ENCODE measurements around the gene VOPP1.

Gene VOPP1

GRCh38 chr7:55477781-55478374 lies 94.4 kb downstream of the VOPP1 start:
- no peak overlapping the region for H3K4me3 ChIP-seq (replicated peaks in 1 of 2; ENCODE audit: low read depth in 2 of 2, low read length in 2 of 2)
- peak; percentile 54 to 82 for DNase-seq (ENCODE audit: low read depth in 2 of 2)
- TF ChIP-seq CTCF (IDR thresholded peaks at IDR 0.05; ENCODE audit: low read depth, low read length), result no peak

DNA sequence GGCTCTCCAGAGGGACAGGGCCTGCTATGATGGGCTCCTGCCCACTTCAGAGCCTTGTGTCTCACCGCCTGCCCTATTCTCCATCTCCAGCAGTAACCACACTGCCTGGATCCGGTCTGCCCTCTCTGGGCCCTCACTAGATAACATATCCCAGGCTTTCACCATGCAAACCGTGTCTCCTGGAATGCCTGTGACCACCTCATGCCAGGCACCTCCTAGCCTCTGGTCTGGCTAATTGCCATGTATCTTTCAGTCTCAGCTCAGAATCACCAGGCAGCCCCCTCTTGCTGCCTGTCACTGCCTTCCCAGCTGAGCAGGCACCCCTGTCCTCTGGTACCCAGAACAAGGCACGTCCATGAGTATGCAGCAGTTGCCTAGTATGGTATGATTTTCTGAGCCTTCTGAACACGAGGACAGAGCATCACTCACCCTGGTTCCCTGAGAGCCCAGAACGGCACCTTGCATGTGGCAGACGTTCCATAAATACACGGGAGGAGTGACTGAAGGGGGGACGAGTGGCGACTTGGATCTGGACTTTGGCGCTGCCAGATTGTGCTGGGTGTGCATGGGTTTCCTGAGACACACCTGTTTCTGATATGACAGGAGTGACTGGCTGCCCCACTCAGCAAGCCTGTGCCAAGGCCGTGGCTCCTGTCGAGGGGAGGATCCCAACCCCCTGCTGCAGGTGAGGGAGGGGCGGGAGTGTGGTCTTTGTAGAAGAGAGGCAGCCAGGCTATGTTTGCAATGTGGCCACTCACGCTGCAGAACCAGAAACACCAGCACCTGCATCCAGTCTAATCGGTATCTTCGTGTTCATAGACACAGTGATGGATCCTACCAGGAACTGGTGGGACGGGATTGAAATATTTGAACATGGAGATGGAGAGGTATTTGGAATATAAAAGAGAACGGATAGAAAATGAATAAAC lies 95.2 kb downstream of the VOPP1 start:
- H3K4me3 ChIP-seq (replicated peaks in 1 of 2; ENCODE audit: low read depth in 2 of 2, low read length in 2 of 2), result no peak overlapping the region
- DNase-seq (ENCODE audit: low read depth in 2 of 2), result no peak
- no peak for TF ChIP-seq CTCF (IDR thresholded peaks at IDR 0.05; ENCODE audit: low read depth, low read length)

GRCh38 chr7:55475855-55476803 lies 96.2 kb downstream of the VOPP1 start:
- no peak for TF ChIP-seq CTCF (IDR thresholded peaks at IDR 0.05; ENCODE audit: low read depth, low read length)
- peak; percentile 29 to 62 for DNase-seq (ENCODE audit: low read depth in 2 of 2)
- H3K4me3 ChIP-seq (replicated peaks in 1 of 2; ENCODE audit: low read depth in 2 of 2, low read length in 2 of 2), result no peak overlapping the region

- no peak for DNase-seq (ENCODE audit: low read depth in 2 of 2)
- H3K4me3 ChIP-seq (replicated peaks in 1 of 2; ENCODE audit: low read depth in 2 of 2, low read length in 2 of 2), result no peak overlapping the region
Observed at GRCh38 chr7:55474944-55475854, 97.1 kb downstream of the VOPP1 start.

DNA sequence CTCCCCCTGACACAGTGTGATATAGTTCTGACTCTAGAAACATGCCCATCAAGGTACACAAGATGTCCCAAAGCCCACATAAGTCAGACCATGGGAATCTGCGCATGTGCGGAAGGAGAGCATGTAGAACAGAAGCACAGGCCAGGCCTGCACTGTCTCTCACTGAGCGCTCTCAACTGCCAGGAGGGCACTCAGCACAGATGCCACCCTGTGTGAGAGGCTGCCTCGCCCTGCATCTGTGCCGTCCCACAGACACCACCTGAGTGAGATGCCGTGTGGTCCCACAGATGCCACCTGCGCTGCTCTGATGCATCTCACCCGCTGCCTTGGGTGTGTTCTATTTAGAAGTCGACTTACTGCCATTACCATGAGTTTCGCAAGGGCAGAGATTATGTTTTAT lies 98.4 kb downstream of the VOPP1 start:
- TF ChIP-seq CTCF (IDR thresholded peaks at IDR 0.05; ENCODE audit: low read depth, low read length), result no peak
- no peak overlapping the region for H3K4me3 ChIP-seq (replicated peaks in 1 of 2; ENCODE audit: low read depth in 2 of 2, low read length in 2 of 2)
- no peak for DNase-seq (ENCODE audit: low read depth in 2 of 2)

More at GRCh38 chr7:55474944-55475854, 97.1 kb downstream of the VOPP1 start:
- TF ChIP-seq CTCF (IDR thresholded peaks at IDR 0.05; ENCODE audit: low read depth, low read length), result no peak

All from cardiac fibroblast (primary cell).